Spleen (tissue), 7 donors: ENCODE results near the gene GLUL.

ENCODE experiments used
- POLR2A ChIP-seq, 3 donors: fragments of 450-650 bp; IDR thresholded peaks; one replicate each; pipeline ENCODE4 v1.5.1; 2017; ENCODE audit warnings: antibody characterized with exemption in 3 of 3, mild to moderate bottlenecking in 1 of 3
- TF ChIP-seq, protein P1 (sequence below), 11 experiments: fragments of 200-600 bp in 7 of 11; fragments of 450-650 bp in 4 of 11; sonication (generic) in 4 of 11; IDR thresholded peaks in 8 of 11; conservative IDR thresholded peaks in 3 of 11; 1 replicate in 7 of 11; 2 replicates in 4 of 11; pipeline versions ENCODE4 v1.4.0 to v1.8.0; 2016 to 2021; ENCODE audit warnings: antibody characterized with exemption in 11 of 11, inconsistent platforms in 4 of 11, mild to moderate bottlenecking in 1 of 11
- donor health status: DM: no; HTN: no; CAD: no; lungs with moderate emphysema.
- donor health status: DM: no; HTN: no; CAD: no.
- donor health status: DM: no; HTN: no; CAD: no.

- TF ChIP-seq, protein P1, sequence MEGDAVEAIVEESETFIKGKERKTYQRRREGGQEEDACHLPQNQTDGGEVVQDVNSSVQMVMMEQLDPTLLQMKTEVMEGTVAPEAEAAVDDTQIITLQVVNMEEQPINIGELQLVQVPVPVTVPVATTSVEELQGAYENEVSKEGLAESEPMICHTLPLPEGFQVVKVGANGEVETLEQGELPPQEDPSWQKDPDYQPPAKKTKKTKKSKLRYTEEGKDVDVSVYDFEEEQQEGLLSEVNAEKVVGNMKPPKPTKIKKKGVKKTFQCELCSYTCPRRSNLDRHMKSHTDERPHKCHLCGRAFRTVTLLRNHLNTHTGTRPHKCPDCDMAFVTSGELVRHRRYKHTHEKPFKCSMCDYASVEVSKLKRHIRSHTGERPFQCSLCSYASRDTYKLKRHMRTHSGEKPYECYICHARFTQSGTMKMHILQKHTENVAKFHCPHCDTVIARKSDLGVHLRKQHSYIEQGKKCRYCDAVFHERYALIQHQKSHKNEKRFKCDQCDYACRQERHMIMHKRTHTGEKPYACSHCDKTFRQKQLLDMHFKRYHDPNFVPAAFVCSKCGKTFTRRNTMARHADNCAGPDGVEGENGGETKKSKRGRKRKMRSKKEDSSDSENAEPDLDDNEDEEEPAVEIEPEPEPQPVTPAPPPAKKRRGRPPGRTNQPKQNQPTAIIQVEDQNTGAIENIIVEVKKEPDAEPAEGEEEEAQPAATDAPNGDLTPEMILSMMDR (IDR thresholded peaks at IDR 0.05 in 8 of 11, conservative IDR thresholded peaks at IDR 0.05 in 3 of 11): no peak
- TF ChIP-seq POLR2A (IDR thresholded peaks at IDR 0.05): no peak
Observed at GRCh38 chr1:182348961-182349747, 42.4 kb downstream of the GLUL start.
